MCF 10A (cell line): ENCODE results near the gene PADI1. TPM values are rescaled to one million over a fixed set of nuclear protein-coding genes. Genes with fewer than 3 reads are reported as not detected.

Experiments used
- BruUV-seq: library from RNA; stranded (reverse); fragments of 400-500 nt; replicated peaks from 2 replicates; lab custom pipeline; 2021; lab: Mats Ljungman, UMichigan
- CTCF ChIA-PET: fragments of 300-600 bp; sonication (Branson Sonifier 250); formaldehyde crosslinking; extraction: SDS; loops from one replicate; lab custom pipeline; 2021; ENCODE audit warnings: antibody characterized with exemption, inconsistent platforms; lab: Yijun Ruan, JAX
- POLR2A ChIA-PET: fragments of 300-600, 350-650 bp; sonication (Branson Sonifier 250); formaldehyde crosslinking; extraction: SDS; loops from one replicate; lab custom pipeline; 2020; ENCODE audit warnings: antibody characterized with exemption, inconsistent platforms; lab: Yijun Ruan, JAX
- DNase-seq: peaks from one replicate; pipeline ENCODE4 v3.0.0-alpha.2; 2018; ENCODE audit not compliant: unreplicated experiment
- H3K27ac Mint-ChIP-seq: one replicate; pipeline ENCODE4 v1.8.0; 2022; ENCODE audit warnings: mild to moderate bottlenecking, low read depth, mixed read lengths; ENCODE audit not compliant: unreplicated experiment
- H3K27me3 Mint-ChIP-seq: one replicate; pipeline ENCODE4 v1.8.0; 2022; ENCODE audit warnings: mixed read lengths; ENCODE audit not compliant: insufficient read depth, unreplicated experiment
- H3K36me3 Mint-ChIP-seq: one replicate; pipeline ENCODE4 v1.8.0; 2022; ENCODE audit warnings: mild to moderate bottlenecking, moderate library complexity, mixed read lengths; ENCODE audit not compliant: insufficient read depth, unreplicated experiment
- H3K4me1 Mint-ChIP-seq: one replicate; pipeline ENCODE4 v1.8.0; 2022; ENCODE audit warnings: mixed read lengths; ENCODE audit not compliant: insufficient read depth, unreplicated experiment
- H3K4me3 Mint-ChIP-seq: one replicate; pipeline ENCODE4 v1.8.0; 2022; ENCODE audit warnings: mild to moderate bottlenecking, moderate library complexity, mixed read lengths; ENCODE audit not compliant: unreplicated experiment
- H3K9me3 Mint-ChIP-seq: one replicate; pipeline ENCODE4 v1.8.0; 2022; ENCODE audit warnings: mixed read lengths; ENCODE audit not compliant: unreplicated experiment
- CTCF ChIP-seq: fragments of 200-600 bp; IDR thresholded peaks from one replicate; pipeline ENCODE4 v1.8.0; 2022; ENCODE audit warnings: antibody characterized with exemption, mild to moderate bottlenecking; ENCODE audit not compliant: unreplicated experiment
- intact Hi-C: fragments of 100-400 bp; cut with micrococcal nuclease; formaldehyde crosslinking; loops from 2 replicates; pipeline ENCODE4 v1.14.1; 2022
- total RNA-seq: library from RNA; stranded (reverse); gene quantifications from 2 replicates; pipeline ENCODE4 v1.2.3, GENCODE V29; 2022

The PADI1 gene
- total RNA-seq, 1 experiment from 2014 or later, result 0.58 TPM

- no peak for DNase-seq
- Mint-ChIP-seq H3K27ac (no peak overlapping the region), H3K4me3 (no peak overlapping the region), H3K36me3 (no peaks in the 10 kb centered on the region), H3K9me3 (no peaks in the 10 kb centered on the region), H3K4me1 (peaks cover 40% of the 10 kb centered on the region), H3K27me3 (no peaks in the 10 kb centered on the region)
- no peak for TF ChIP-seq CTCF
- CTCF ChIA-PET, result no interaction called here
- intact Hi-C loops, result no loop called here
- BruUV-seq, result no TSS peak
- POLR2A ChIA-PET, result interaction anchor here (2.0 kb wide), 1 partner anchor 9 kb away, joined by 5 read pairs; the partner anchor contains the start of gene PADI1
Observed at GRCh38 chr1:17213782-17214148, 8.8 kb downstream of the PADI1 start.

- no peaks in the 10 kb centered on the region for H3K9me3 Mint-ChIP-seq
- no peaks in the 10 kb centered on the region for H3K27me3 Mint-ChIP-seq
- TF ChIP-seq CTCF, result no peak
- H3K4me3 Mint-ChIP-seq, result no peak overlapping the region
- peak; percentile 65 for DNase-seq
- no TSS peak for BruUV-seq
- POLR2A ChIA-PET, result interaction anchor here (0.6 to 1.0 kb wide), 5 partner anchors 11 to 1956 kb away, joined by 3 to 6 read pairs (median 3); no protein-coding TSS in a partner anchor
- peak overlapping the region; percentile 76 for H3K27ac Mint-ChIP-seq
- H3K36me3 Mint-ChIP-seq, result no peaks in the 10 kb centered on the region
- intact Hi-C loops, result no loop called here
- CTCF ChIA-PET, result interaction anchor here (0.7 to 1.8 kb wide), 5 partner anchors 14 to 95 kb away, joined by 3 to 8 read pairs (median 4); no protein-coding TSS in a partner anchor
- H3K4me1 Mint-ChIP-seq, result peaks cover 40% of the 10 kb centered on the region
Observed at GRCh38 chr1:17214876-17215544, 10.1 kb downstream of the PADI1 start.

- Mint-ChIP-seq H3K27me3 (no peaks in the 10 kb centered on the region), H3K4me1 (peaks cover 36% of the 10 kb centered on the region), H3K27ac (peak overlapping the region; percentile 76), H3K4me3 (no peak overlapping the region), H3K9me3 (no peaks in the 10 kb centered on the region), H3K36me3 (no peaks in the 10 kb centered on the region)
- TF ChIP-seq CTCF, result no peak
- CTCF ChIA-PET, result interaction anchor here (0.6 to 1.8 kb wide), 7 partner anchors 8 to 144 kb away, joined by 3 to 8 read pairs (median 4); no protein-coding TSS in a partner anchor
- POLR2A ChIA-PET, result interaction anchor here (0.6 to 1.0 kb wide), 4 partner anchors 10 to 1955 kb away, joined by 3 to 6 read pairs (median 3); no protein-coding TSS in a partner anchor
- DNase-seq, result peak; percentile 87
- intact Hi-C loops, result no loop called here
- BruUV-seq, result no TSS peak
Observed at GRCh38 chr1:17215545-17215890, 10.6 kb downstream of the PADI1 start.

- H3K4me3 Mint-ChIP-seq, result no peak overlapping the region
- no TSS peak for BruUV-seq
- DNase-seq, result no peak
- H3K36me3 Mint-ChIP-seq, result no peaks in the 10 kb centered on the region
- peaks cover 35% of the 10 kb centered on the region for H3K4me1 Mint-ChIP-seq
- ChIA-PET CTCF (interaction anchor here (0.6 to 1.5 kb wide), 3 partner anchors 8 to 143 kb away, joined by 3 to 4 read pairs (median 3); no protein-coding TSS in a partner anchor), POLR2A (interaction anchor here (1.0 kb wide), 1 partner anchor 10 kb away, joined by 6 read pairs; no protein-coding TSS in a partner anchor)
- no peaks in the 10 kb centered on the region for H3K9me3 Mint-ChIP-seq
- intact Hi-C loops, result no loop called here
- TF ChIP-seq CTCF, result no peak
- peak overlapping the region; percentile 76 for H3K27ac Mint-ChIP-seq
- no peaks in the 10 kb centered on the region for H3K27me3 Mint-ChIP-seq
Observed at GRCh38 chr1:17216078-17216477, 11.2 kb downstream of the PADI1 start.
